Measurements from ENCODE around the gene SRGAP1. TPM values are rescaled to one million over a fixed set of nuclear protein-coding genes. Genes with fewer than 3 reads are reported as not detected.
"Not testable (repeated sequence)": the region's sequence is repeated elsewhere in the genome, so short reads cannot be mapped to it uniquely, and the experiment has no call there.

Gene SRGAP1
- total RNA-seq, 2 donors from 2014 or later: 0.06 to 0.29 TPM

- Mint-ChIP-seq H3K27ac (no peak overlapping the region), H3K4me1 (no peaks in the 10 kb centered on the region), H3K4me3 (no peak overlapping the region), H3K9me3 (no peaks in the 10 kb centered on the region), H3K36me3 (ENCODE audit: low read depth) (no peaks in the 10 kb centered on the region), H3K27me3 (peaks cover 13% of the 10 kb centered on the region)
- ATAC-seq (replicated peaks): no peak
Measured at GRCh38 chr12:63869656-63870055, 25.2 kb downstream of the SRGAP1 start.

- Mint-ChIP-seq H3K9me3 (no peaks in the 10 kb centered on the region), H3K4me3 (no peak overlapping the region), H3K27ac (no peak overlapping the region), H3K27me3 (peaks cover 17% of the 10 kb centered on the region), H3K36me3 (ENCODE audit: low read depth) (no peaks in the 10 kb centered on the region), H3K4me1 (no peaks in the 10 kb centered on the region)
- ATAC-seq (replicated peaks): no peak
Measured at GRCh38 chr12:63870838-63871237, 26.3 kb downstream of the SRGAP1 start.

- H3K4me3 Mint-ChIP-seq: no peak overlapping the region
Measured at GRCh38 chr12:63874897-63875480, 30.5 kb downstream of the SRGAP1 start.

GRCh38 chr12:63875703-63876102, 31.2 kb downstream of the SRGAP1 start:
- H3K4me3 Mint-ChIP-seq: no peak overlapping the region
- no peaks in the 10 kb centered on the region for H3K4me1 Mint-ChIP-seq
- no peaks in the 10 kb centered on the region for H3K36me3 Mint-ChIP-seq (ENCODE audit: low read depth)
- no peaks in the 10 kb centered on the region for H3K9me3 Mint-ChIP-seq
- ATAC-seq (replicated peaks): no peak
- H3K27me3 Mint-ChIP-seq: peaks cover 11% of the 10 kb centered on the region
- no peak overlapping the region for H3K27ac Mint-ChIP-seq

More at GRCh38 chr12:63874897-63875480, 30.5 kb downstream of the SRGAP1 start:
- H3K4me1 Mint-ChIP-seq: no peaks in the 10 kb centered on the region
- H3K27ac Mint-ChIP-seq: no peak overlapping the region
- H3K27me3 Mint-ChIP-seq: peaks cover 11% of the 10 kb centered on the region
- ATAC-seq (replicated peaks): no peak
- no peaks in the 10 kb centered on the region for H3K36me3 Mint-ChIP-seq (ENCODE audit: low read depth)
- H3K9me3 Mint-ChIP-seq: no peaks in the 10 kb centered on the region

- no peaks in the 10 kb centered on the region for H3K36me3 Mint-ChIP-seq (ENCODE audit: low read depth)
- H3K27ac Mint-ChIP-seq: no peak overlapping the region
- no peak for ATAC-seq (replicated peaks)
- H3K27me3 Mint-ChIP-seq: peaks cover 7% of the 10 kb centered on the region
- H3K4me3 Mint-ChIP-seq: no peak overlapping the region
- no peaks in the 10 kb centered on the region for H3K9me3 Mint-ChIP-seq
- no peaks in the 10 kb centered on the region for H3K4me1 Mint-ChIP-seq
Measured at GRCh38 chr12:63876980-63877379, 32.5 kb downstream of the SRGAP1 start.

GRCh38 chr12:63877693-63878092, 33.2 kb downstream of the SRGAP1 start:
- no peaks in the 10 kb centered on the region for H3K9me3 Mint-ChIP-seq
- no peaks in the 10 kb centered on the region for H3K4me1 Mint-ChIP-seq
- ATAC-seq (replicated peaks): no peak
- no peaks in the 10 kb centered on the region for H3K36me3 Mint-ChIP-seq (ENCODE audit: low read depth)
- H3K27ac Mint-ChIP-seq: no peak overlapping the region
- H3K4me3 Mint-ChIP-seq: no peak overlapping the region
- peaks cover 6% of the 10 kb centered on the region for H3K27me3 Mint-ChIP-seq

- H3K4me3 Mint-ChIP-seq; ATAC-seq (replicated peaks); H3K4me1 Mint-ChIP-seq; H3K36me3 Mint-ChIP-seq (ENCODE audit: low read depth); H3K9me3 Mint-ChIP-seq; H3K27me3 Mint-ChIP-seq; H3K27ac Mint-ChIP-seq: not testable (repeated sequence)
Measured at GRCh38 chr12:63880235-63880634, 35.7 kb downstream of the SRGAP1 start.

GRCh38 chr12:63880742-63881263, 36.3 kb downstream of the SRGAP1 start:
- no peaks in the 10 kb centered on the region for H3K4me1 Mint-ChIP-seq
- H3K36me3 Mint-ChIP-seq (ENCODE audit: low read depth): no peaks in the 10 kb centered on the region
- H3K9me3 Mint-ChIP-seq: no peaks in the 10 kb centered on the region
- H3K27ac Mint-ChIP-seq: no peak overlapping the region
- ATAC-seq (replicated peaks): no peak
- H3K4me3 Mint-ChIP-seq: no peak overlapping the region
- no peaks in the 10 kb centered on the region for H3K27me3 Mint-ChIP-seq

GRCh38 chr12:63882844-63883243, 38.3 kb downstream of the SRGAP1 start:
- no peaks in the 10 kb centered on the region for H3K36me3 Mint-ChIP-seq (ENCODE audit: low read depth)
- H3K4me1 Mint-ChIP-seq: peaks cover 2% of the 10 kb centered on the region
- H3K9me3 Mint-ChIP-seq: no peaks in the 10 kb centered on the region
- ATAC-seq (replicated peaks): no peak
- H3K27ac Mint-ChIP-seq: no peak overlapping the region
- no peak overlapping the region for H3K4me3 Mint-ChIP-seq
- H3K27me3 Mint-ChIP-seq: peaks cover 3% of the 10 kb centered on the region

GRCh38 chr12:63885401-63885800, 40.9 kb downstream of the SRGAP1 start:
- no peaks in the 10 kb centered on the region for H3K9me3 Mint-ChIP-seq
- no peak for ATAC-seq (replicated peaks)
- H3K4me3 Mint-ChIP-seq: no peak overlapping the region
- H3K27ac Mint-ChIP-seq: no peak overlapping the region
- no peaks in the 10 kb centered on the region for H3K36me3 Mint-ChIP-seq (ENCODE audit: low read depth)
- H3K27me3 Mint-ChIP-seq: peaks cover 12% of the 10 kb centered on the region
- H3K4me1 Mint-ChIP-seq: peaks cover 6% of the 10 kb centered on the region

- ATAC-seq (replicated peaks): no peak
- no peaks in the 10 kb centered on the region for H3K36me3 Mint-ChIP-seq (ENCODE audit: low read depth)
- peaks cover 12% of the 10 kb centered on the region for H3K27me3 Mint-ChIP-seq
- no peak overlapping the region for H3K4me3 Mint-ChIP-seq
- H3K27ac Mint-ChIP-seq: no peak overlapping the region
- no peaks in the 10 kb centered on the region for H3K9me3 Mint-ChIP-seq
- H3K4me1 Mint-ChIP-seq: peaks cover 6% of the 10 kb centered on the region
Measured at GRCh38 chr12:63888908-63889635, 44.6 kb downstream of the SRGAP1 start.

- Mint-ChIP-seq H3K4me1 (peaks cover 6% of the 10 kb centered on the region), H3K27ac (no peak overlapping the region), H3K4me3 (no peak overlapping the region), H3K9me3 (no peaks in the 10 kb centered on the region), H3K27me3 (peaks cover 15% of the 10 kb centered on the region), H3K36me3 (ENCODE audit: low read depth) (no peaks in the 10 kb centered on the region)
- no peak for ATAC-seq (replicated peaks)
Measured at GRCh38 chr12:63889721-63890509, 45.4 kb downstream of the SRGAP1 start.

GRCh38 chr12:63893170-63893569, 48.7 kb downstream of the SRGAP1 start:
- Mint-ChIP-seq H3K27me3 (peaks cover 20% of the 10 kb centered on the region), H3K27ac (no peak overlapping the region)

GRCh38 chr12:63894132-63894531, 49.6 kb downstream of the SRGAP1 start:
- peaks cover 15% of the 10 kb centered on the region for H3K27me3 Mint-ChIP-seq
- H3K4me3 Mint-ChIP-seq: no peak overlapping the region
- H3K4me1 Mint-ChIP-seq: peaks cover 5% of the 10 kb centered on the region
- H3K36me3 Mint-ChIP-seq (ENCODE audit: low read depth): no peaks in the 10 kb centered on the region
- no peak overlapping the region for H3K27ac Mint-ChIP-seq
- ATAC-seq (replicated peaks): no peak
- no peaks in the 10 kb centered on the region for H3K9me3 Mint-ChIP-seq

More at GRCh38 chr12:63893170-63893569, 48.7 kb downstream of the SRGAP1 start:
- Mint-ChIP-seq H3K4me3 (no peak overlapping the region), H3K9me3 (no peaks in the 10 kb centered on the region), H3K36me3 (ENCODE audit: low read depth) (no peaks in the 10 kb centered on the region), H3K4me1 (peaks cover 6% of the 10 kb centered on the region)
- no peak for ATAC-seq (replicated peaks)
